Stomach smooth muscle (tissue), 2 donors: ENCODE results near the gene IGSF10.

Experiments used
- H3K27ac ChIP-seq: one replicate; pipeline ENCODE4 v1.7.0; 2013; ENCODE audit warnings: mild to moderate bottlenecking, low read length, inconsistent platforms
- H3K27me3 ChIP-seq, 2 donors: one replicate each; pipeline ENCODE4 v1.7.0; 2013; ENCODE audit warnings: low read length in 2 of 2; ENCODE audit not compliant: insufficient read depth in 2 of 2, control insufficient read depth in 1 of 2
- H3K36me3 ChIP-seq, 2 donors: one replicate each; pipeline ENCODE4 v1.7.0; 2013; ENCODE audit warnings: low read length in 2 of 2; ENCODE audit not compliant: control insufficient read depth in 2 of 2, insufficient read depth in 2 of 2
- H3K4me1 ChIP-seq: one replicate; pipeline ENCODE4 v1.7.0; 2013; ENCODE audit warnings: low read length; ENCODE audit not compliant: control insufficient read depth, insufficient read depth
- H3K4me3 ChIP-seq, 2 donors: one replicate each; pipeline ENCODE4 v1.7.0; 2013; ENCODE audit warnings: low read length in 2 of 2
- H3K9ac ChIP-seq, 2 donors: one replicate each; pipeline ENCODE4 v1.7.0; 2013; ENCODE audit warnings: low read length in 2 of 2, mild to moderate bottlenecking in 1 of 2
- H3K9me3 ChIP-seq, 2 donors: one replicate each; pipeline ENCODE4 v1.7.0; 2013; ENCODE audit warnings: low read length in 2 of 2; ENCODE audit not compliant: control insufficient read depth in 2 of 2
- donor health status: healthy.
- donor health status: Pancreatic carcinoma.

Gene IGSF10

GRCh38 chr3:151419806-151420205, 41.1 kb downstream of the IGSF10 start:
- H3K9me3 ChIP-seq, result no peaks in the 10 kb centered on the region
- H3K4me1 ChIP-seq, result no peaks in the 10 kb centered on the region
- H3K4me3 ChIP-seq, result no peak overlapping the region

GRCh38 chr3:151415289-151415688, 45.6 kb downstream of the IGSF10 start:
- Histone ChIP-seq H3K4me3 (no peak overlapping the region), H3K27ac (no peak overlapping the region), H3K9ac (no peak overlapping the region), H3K27me3 (no peaks in the 10 kb centered on the region), H3K9me3 (no peaks in the 10 kb centered on the region), H3K36me3 (no peaks in the 10 kb centered on the region), H3K4me1 (no peaks in the 10 kb centered on the region)

More at GRCh38 chr3:151419806-151420205, 41.1 kb downstream of the IGSF10 start:
- Histone ChIP-seq H3K27ac (no peak overlapping the region), H3K27me3 (no peaks in the 10 kb centered on the region), H3K36me3 (no peaks in the 10 kb centered on the region), H3K9ac (no peak overlapping the region)

- H3K27ac ChIP-seq, result no peak overlapping the region
- H3K9me3 ChIP-seq, result no peaks in the 10 kb centered on the region
- H3K36me3 ChIP-seq, result no peaks in the 10 kb centered on the region
Observed at GRCh38 chr3:151412989-151413388, 47.9 kb downstream of the IGSF10 start.

More at GRCh38 chr3:151412989-151413388, 47.9 kb downstream of the IGSF10 start:
- Histone ChIP-seq H3K4me1 (no peaks in the 10 kb centered on the region), H3K4me3 (no peak overlapping the region), H3K9ac (no peak overlapping the region), H3K27me3 (no peaks in the 10 kb centered on the region)
